DND-41 (cell line): Measurements from ENCODE around the gene DLGAP1.

Experiments
- EZH2 ChIP-seq: IDR thresholded peaks from 3 replicates; pipeline ENCODE4 v1.6.1; 2012; ENCODE audit warnings: borderline replicate concordance, low read depth, mild to moderate bottlenecking, moderate library complexity, low read length, inconsistent platforms; ENCODE audit not compliant: severe bottlenecking
- TF ChIP-seq, protein P1 (sequence below): IDR thresholded peaks from 2 replicates; pipeline ENCODE4 v1.5.1; 2012; ENCODE audit warnings: borderline replicate concordance, low read length, moderate library complexity, mild to moderate bottlenecking; ENCODE audit not compliant: poor library complexity, severe bottlenecking; ENCODE audit errors: extremely low read depth

DNA sequence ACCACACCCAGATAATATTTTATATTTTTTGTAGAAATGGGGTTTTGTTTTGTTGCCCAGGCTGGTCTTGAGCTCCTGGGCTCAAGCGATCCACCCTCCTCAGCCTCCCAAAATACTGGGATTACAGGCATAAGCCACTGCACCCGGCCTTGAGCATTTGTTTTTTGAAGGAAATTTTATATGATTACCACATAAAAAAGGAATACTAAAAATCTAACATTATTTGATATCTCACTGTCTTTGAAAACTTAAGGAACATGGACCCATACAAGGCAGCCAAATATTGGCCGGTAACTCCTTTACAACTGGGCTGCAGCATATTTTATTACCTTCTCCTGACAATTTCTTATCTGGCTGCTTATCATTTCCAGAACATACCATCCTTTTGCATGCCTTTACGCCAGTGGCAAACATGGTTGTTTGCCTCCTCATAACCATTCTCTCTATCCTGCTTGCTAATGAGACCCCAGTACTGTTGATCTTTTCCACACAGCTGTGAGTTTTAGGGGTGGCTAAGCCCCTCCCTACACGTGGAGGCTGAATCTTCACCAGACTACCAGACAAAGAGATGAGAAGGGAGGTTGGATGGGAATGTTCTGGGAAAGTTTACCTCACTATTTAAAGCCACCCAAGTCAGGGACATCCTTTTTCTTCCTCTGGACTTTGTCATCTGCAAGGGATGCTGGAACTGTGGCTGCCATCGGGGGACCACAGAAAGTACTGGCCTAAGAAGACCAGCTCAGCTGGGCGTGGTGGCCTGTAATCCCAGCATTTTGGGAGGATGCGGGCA, 847.6 kb downstream of the DLGAP1 start:
- TF ChIP-seq, protein P1, sequence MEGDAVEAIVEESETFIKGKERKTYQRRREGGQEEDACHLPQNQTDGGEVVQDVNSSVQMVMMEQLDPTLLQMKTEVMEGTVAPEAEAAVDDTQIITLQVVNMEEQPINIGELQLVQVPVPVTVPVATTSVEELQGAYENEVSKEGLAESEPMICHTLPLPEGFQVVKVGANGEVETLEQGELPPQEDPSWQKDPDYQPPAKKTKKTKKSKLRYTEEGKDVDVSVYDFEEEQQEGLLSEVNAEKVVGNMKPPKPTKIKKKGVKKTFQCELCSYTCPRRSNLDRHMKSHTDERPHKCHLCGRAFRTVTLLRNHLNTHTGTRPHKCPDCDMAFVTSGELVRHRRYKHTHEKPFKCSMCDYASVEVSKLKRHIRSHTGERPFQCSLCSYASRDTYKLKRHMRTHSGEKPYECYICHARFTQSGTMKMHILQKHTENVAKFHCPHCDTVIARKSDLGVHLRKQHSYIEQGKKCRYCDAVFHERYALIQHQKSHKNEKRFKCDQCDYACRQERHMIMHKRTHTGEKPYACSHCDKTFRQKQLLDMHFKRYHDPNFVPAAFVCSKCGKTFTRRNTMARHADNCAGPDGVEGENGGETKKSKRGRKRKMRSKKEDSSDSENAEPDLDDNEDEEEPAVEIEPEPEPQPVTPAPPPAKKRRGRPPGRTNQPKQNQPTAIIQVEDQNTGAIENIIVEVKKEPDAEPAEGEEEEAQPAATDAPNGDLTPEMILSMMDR: no peak
- no peak for TF ChIP-seq EZH2
